ENCODE measurements around the gene SPATA19.

Gene SPATA19

DNA sequence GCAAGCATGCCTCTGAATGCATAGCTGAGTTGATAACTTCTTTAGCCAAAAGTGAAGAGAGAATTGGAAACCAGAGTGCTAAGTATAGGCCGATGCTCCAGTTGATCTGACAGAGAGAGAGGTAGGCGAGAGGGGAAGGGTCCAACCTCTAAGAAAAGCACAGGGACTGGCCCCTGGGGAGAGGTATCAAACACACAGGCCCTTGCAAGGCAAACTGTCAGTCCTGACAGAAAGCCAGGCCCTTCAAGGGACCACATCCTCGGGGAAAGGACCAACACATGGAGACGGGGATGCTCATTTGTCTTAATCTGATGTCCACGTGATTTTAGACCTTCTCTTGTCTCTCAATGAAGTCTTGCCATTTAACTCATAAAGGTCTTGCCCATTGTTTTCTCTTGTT, 43.9 kb upstream of the SPATA19 start:
- DNase-seq (ENCODE audit: low read depth), result no peak
- no peak overlapping the region for H3K4me3 ChIP-seq (ENCODE audit: control insufficient read depth, low read depth, low read length)
- TF ChIP-seq CTCF (IDR thresholded peaks at IDR 0.05; ENCODE audit: control insufficient read depth, insufficient read depth, low read depth, low read length, missing control alignments), result no peak

GRCh38 chr11:133887692-133888332, 42.5 kb upstream of the SPATA19 start:
- DNase-seq (ENCODE audit: low read depth), result no peak
- no peak for TF ChIP-seq CTCF (IDR thresholded peaks at IDR 0.05; ENCODE audit: control insufficient read depth, insufficient read depth, low read depth, low read length, missing control alignments)
- no peak overlapping the region for H3K4me3 ChIP-seq (ENCODE audit: control insufficient read depth, low read depth, low read length)

GRCh38 chr11:133886029-133886428, 40.7 kb upstream of the SPATA19 start:
- no peak for DNase-seq (ENCODE audit: low read depth)
- H3K4me3 ChIP-seq (ENCODE audit: control insufficient read depth, low read depth, low read length), result no peak overlapping the region
- no peak for TF ChIP-seq CTCF (IDR thresholded peaks at IDR 0.05; ENCODE audit: control insufficient read depth, insufficient read depth, low read depth, low read length, missing control alignments)

DNA sequence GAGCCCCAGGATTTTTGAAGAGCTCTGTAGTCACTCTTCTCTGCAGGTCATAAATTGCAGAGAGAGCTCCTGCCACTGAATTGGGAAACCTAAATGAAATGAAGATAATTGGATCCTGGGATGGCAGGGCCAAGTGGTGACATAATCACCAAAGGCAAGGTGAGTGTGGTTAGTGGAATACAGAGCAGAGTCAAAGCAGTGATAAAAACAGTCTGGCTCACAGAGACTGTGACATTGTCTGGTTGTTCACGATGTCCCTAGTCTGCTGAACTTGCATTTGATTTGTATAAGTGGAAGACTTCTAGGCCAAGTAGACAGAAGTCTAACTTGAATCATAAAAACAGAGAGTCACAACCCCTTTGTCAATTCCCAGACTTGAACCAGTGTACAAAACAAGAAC, 26.8 kb upstream of the SPATA19 start:
- DNase-seq (ENCODE audit: low read depth), result no peak
- no peak overlapping the region for H3K4me3 ChIP-seq (ENCODE audit: control insufficient read depth, low read depth, low read length)
- no peak for TF ChIP-seq CTCF (IDR thresholded peaks at IDR 0.05; ENCODE audit: control insufficient read depth, insufficient read depth, low read depth, low read length, missing control alignments)

- no peak for TF ChIP-seq CTCF (IDR thresholded peaks at IDR 0.05; ENCODE audit: control insufficient read depth, insufficient read depth, low read depth, low read length, missing control alignments)
- H3K4me3 ChIP-seq (ENCODE audit: control insufficient read depth, low read depth, low read length), result no peak overlapping the region
- no peak for DNase-seq (ENCODE audit: low read depth)
These were observed 22.1 kb upstream of the SPATA19 start for GRCh38 chr11:133867456-133867855.

DNA sequence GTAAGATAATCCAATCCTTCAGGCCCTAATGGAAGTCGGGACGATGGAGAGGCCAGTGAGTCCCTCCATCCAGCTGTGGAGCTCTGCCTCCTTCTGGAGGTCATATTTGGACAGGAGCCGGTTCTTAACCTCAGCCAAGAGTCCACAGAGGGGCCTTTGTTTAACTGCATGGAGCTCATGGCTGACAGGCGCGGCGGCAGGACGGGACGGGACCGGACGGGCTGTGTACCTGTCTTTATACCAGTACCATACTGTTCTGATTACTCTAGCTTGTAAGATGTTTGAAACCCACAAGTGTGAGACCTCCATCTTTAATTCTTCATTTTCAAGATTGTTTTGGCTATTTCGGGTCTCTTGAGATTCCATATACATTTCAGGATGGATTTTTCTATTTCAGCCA, 20.2 kb upstream of the SPATA19 start:
- no peak for TF ChIP-seq CTCF (IDR thresholded peaks at IDR 0.05; ENCODE audit: control insufficient read depth, insufficient read depth, low read depth, low read length, missing control alignments)
- DNase-seq (ENCODE audit: low read depth), result no peak
- no peak overlapping the region for H3K4me3 ChIP-seq (ENCODE audit: control insufficient read depth, low read depth, low read length)

DNA sequence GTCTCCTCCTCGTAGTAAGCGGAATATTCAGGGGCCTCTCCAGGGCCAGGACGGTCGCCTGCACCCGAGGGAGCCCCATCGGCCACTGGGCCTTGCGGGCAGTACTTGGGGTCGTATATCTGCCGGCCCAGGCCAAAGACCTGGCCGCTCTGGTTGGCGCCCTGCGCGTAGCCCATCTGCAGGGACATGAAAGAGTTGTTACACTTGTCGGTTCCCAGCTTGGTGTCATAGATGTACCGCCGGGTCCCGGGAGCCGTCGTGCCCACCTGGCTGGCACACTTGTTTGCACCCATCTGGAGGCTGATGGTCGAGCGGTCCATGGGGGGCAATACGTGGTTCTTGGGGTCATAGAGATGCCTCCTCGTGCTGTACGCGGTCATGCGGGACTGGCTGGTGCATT, 19.4 kb upstream of the SPATA19 start:
- no peak overlapping the region for H3K4me3 ChIP-seq (ENCODE audit: control insufficient read depth, low read depth, low read length)
- DNase-seq (ENCODE audit: low read depth), result no peak
- no peak for TF ChIP-seq CTCF (IDR thresholded peaks at IDR 0.05; ENCODE audit: control insufficient read depth, insufficient read depth, low read depth, low read length, missing control alignments)
